22Rv1 (cell line): ENCODE measurements around the gene CCDC30.
"Not testable (repeated sequence)": the region's sequence is repeated elsewhere in the genome, so short reads cannot be mapped to it uniquely, and the experiment has no call there.

Source experiments
- H3K27ac ChIP-seq: fragments of 450-650 bp; 2 replicates; pipeline ENCODE4 v1.5.1; 2017
- ZFX ChIP-seq: fragments of 450-650 bp; IDR thresholded peaks from 2 replicates; pipeline ENCODE4 v1.6.1; 2017; ENCODE audit warnings: antibody characterized with exemption, borderline replicate concordance
- TF ChIP-seq, protein P1 (sequence below): fragments of 450-650 bp; IDR thresholded peaks from 2 replicates; pipeline ENCODE4 v1.5.1; 2017; ENCODE audit warnings: mild to moderate bottlenecking

The CCDC30 gene

DNA sequence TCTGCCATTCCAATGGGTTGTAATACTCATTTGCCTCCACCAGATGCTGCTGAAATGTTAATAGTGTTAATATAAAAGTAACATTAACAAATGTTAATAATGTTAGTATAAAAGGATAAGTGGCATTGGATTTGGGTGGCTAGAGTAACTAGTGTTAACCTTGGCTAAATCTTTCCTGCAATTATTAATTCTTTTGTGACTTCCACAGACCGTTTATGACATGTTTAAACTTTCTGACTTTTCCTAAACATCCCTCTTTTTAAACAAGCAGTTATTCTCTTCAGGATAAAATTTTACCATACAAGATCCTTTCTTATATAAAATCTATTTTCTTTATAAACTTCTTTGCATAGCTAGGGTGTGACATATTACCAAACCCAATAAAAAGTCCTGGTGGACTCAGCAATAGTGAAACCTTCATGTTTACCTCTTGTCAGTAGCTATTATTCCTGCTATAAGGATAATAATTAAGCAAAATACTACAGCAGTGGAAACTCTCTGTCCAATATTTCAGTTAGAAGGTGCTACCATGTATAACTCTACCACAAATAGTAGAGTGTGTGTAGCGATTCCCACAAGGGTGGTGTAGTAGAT, 41.5 kb downstream of the CCDC30 start:
- TF ChIP-seq, protein P1, sequence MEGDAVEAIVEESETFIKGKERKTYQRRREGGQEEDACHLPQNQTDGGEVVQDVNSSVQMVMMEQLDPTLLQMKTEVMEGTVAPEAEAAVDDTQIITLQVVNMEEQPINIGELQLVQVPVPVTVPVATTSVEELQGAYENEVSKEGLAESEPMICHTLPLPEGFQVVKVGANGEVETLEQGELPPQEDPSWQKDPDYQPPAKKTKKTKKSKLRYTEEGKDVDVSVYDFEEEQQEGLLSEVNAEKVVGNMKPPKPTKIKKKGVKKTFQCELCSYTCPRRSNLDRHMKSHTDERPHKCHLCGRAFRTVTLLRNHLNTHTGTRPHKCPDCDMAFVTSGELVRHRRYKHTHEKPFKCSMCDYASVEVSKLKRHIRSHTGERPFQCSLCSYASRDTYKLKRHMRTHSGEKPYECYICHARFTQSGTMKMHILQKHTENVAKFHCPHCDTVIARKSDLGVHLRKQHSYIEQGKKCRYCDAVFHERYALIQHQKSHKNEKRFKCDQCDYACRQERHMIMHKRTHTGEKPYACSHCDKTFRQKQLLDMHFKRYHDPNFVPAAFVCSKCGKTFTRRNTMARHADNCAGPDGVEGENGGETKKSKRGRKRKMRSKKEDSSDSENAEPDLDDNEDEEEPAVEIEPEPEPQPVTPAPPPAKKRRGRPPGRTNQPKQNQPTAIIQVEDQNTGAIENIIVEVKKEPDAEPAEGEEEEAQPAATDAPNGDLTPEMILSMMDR = no peak
- TF ChIP-seq ZFX = no peak
- H3K27ac ChIP-seq = no peak overlapping the region

DNA sequence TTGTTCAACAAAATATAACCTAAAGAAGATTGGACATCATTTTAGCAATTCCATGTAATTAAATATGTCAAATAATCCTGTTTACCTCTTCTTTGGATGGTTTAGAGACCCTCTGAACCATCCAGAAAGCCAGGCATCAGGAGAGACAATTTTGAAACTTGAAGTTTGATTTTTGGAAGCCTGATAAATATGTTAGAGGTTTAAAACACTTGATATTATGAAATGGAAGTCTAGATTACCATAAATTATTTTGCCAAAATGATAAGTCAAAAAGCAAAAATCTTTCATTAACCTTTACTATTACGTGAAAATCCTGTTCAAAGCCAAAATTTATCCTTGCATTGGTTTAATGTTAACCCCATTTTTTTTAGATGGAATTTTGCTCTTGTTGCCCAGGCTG, 43.5 kb downstream of the CCDC30 start:
- TF ChIP-seq, protein P1 = no peak
- TF ChIP-seq ZFX = no peak
- H3K27ac ChIP-seq = no peak overlapping the region

DNA sequence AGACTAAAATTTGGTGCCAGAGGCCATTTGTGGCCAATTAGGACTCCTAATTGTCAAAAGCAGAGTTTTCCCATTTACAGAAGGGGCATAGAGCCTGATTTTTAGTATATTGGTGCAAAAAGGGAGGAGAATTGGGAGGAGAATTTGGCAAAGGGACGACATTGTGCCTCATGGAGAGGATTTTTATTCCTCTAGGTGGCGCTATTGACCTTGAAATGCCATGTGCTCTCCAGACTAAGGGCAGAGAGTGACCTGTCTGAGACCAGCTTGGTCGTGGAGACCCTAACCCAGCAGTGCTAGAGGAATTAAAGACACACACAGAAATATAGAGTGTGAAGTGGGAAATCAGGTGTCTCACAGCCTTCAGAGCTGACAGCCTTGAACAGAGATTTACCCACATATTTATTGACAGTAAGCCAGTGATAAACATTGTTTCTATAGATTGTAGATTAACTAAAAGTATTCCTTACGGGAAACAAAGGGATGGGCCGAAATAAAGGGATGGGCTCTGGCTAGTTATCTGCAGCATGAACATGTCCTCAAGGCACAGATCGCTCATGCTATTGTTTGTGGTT, 48.6 kb downstream of the CCDC30 start:
- TF ChIP-seq, protein P1 = peak; percentile 32; the same call in 1 of the 2 replicates
- not testable (repeated sequence) for H3K27ac ChIP-seq

DNA sequence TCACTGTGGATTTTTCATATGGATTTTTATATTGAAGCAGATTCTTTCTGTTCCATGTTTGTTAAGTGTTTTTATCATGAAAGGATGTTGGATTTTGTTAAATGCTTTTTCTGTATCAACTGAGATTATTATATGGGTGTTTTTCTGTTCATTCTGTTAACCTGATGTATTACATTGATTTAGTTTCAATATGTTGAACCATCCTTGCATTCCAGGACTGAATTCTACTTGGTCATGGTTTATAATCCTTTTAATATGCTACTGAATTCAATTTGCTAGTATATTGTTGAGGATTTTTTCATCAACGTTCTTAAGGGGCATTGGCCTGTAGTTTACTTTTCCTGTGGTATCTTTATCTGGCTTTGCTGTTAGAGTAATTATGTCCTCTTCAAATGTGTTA, 55.8 kb downstream of the CCDC30 start:
- TF ChIP-seq, protein P1 = no peak
- no peak for TF ChIP-seq ZFX
- no peak overlapping the region for H3K27ac ChIP-seq

DNA sequence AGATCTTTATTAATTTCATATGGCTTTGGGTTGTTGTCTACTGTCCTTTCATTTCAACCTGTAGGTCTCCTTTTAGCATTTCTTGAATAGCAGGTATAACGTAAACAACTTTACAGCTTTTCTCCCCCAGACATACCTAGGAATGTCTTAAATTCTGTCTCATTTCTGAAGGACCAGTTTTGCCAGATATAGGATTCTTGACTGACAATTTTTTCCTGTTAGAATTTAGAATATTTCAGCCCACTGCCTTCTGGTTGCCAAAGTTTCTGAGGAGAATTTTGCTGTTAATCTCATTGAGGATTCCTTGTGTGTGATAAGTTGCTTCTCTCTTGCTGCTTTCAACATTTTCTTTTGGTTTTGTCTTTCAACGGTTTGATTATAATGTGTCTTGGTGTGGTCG, 60.1 kb downstream of the CCDC30 start:
- no peak overlapping the region for H3K27ac ChIP-seq
- TF ChIP-seq, protein P1 = no peak
- no peak for TF ChIP-seq ZFX

DNA sequence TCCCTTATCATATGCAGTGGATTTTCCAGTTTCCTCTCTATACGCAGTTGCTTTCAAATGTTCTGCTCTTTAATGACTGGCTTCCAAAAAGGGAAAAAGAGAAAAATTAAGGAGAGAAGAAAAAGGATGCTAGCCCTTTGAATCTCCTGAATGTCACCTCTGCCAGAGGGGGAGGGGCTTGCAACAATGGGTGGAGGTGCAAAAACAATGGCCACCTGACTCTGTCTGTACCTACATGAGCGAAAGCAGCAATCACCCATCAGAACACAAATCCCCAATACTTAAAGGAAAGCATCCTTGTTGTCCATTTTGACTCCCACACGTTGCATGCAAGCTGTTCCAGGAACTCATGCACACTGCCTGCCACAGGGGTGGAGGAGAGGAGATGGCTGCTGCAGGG, 61.2 kb downstream of the CCDC30 start:
- no peak overlapping the region for H3K27ac ChIP-seq
- TF ChIP-seq ZFX = no peak
- TF ChIP-seq, protein P1 = no peak

DNA sequence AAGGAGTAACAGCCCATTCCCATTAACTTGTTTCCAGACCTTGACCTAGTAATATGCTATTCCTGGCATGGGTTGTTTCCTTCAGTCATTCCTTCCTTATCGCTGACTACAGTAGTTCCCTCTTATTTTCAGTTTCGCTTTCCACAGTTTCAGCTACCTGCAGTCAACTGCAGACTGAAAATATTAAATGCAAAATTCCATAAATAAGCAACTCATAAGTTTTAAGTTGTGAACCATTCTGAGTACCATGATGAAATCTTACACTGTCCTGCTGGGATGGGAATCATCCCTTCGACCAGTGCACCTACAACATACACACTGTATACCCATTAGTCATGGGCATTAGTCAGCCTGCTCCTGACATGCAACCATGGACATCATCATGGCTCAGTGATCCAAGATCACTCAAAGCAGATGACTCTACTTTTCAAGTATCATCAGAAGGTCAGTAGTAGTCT, 66.7 kb downstream of the CCDC30 start:
- H3K27ac ChIP-seq = no peak overlapping the region

More for the DNA sequence above, 66.7 kb downstream of the CCDC30 start:
- TF ChIP-seq ZFX = no peak
- TF ChIP-seq, protein P1 = no peak
